Measurements from ENCODE around the gene CHAF1A. TPM values are rescaled to one million over a fixed set of nuclear protein-coding genes. Genes with fewer than 3 reads are reported as not detected.

The CHAF1A gene
- total and polyA plus RNA-seq, 4 donors = 1.0 to 20.8 (median 2.5) TPM

GRCh38 chr19:4365791-4366665, 36.4 kb upstream of the CHAF1A start:
- WGBS = 96% methylated on average over 19 of the region's 19 CpGs
- no peaks in the 10 kb centered on the region for H3K27me3 ChIP-seq (ENCODE audit: control insufficient read depth in 4 of 4, insufficient read depth in 4 of 4, low read length in 3 of 4)
- H3K36me3 ChIP-seq (ENCODE audit: control insufficient read depth in 4 of 4, insufficient read depth in 3 of 4, low read depth in 1 of 4, low read length in 3 of 4) = peaks cover 9 to 40% (median 24%) of the 10 kb centered on the region in 4 donors
- no peaks in the 10 kb centered on the region for H3K9me3 ChIP-seq (ENCODE audit: control insufficient read depth in 4 of 4, low read length in 3 of 4)
- no peak for DNase-seq (ENCODE audit: low spot score)
- no peak overlapping the region for H3K27ac ChIP-seq (ENCODE audit: low read depth in 1 of 2, low read length in 2 of 2)
- no peak overlapping the region for H3K4me3 ChIP-seq (ENCODE audit: low read depth in 1 of 3, low read length in 3 of 3)
- peaks cover 4 to 31% (median 16%) of the 10 kb centered on the region in 4 donors for H3K4me1 ChIP-seq (ENCODE audit: control insufficient read depth in 4 of 4, insufficient read depth in 4 of 4, low read length in 3 of 4)
- TF ChIP-seq ZBTB33 (IDR thresholded peaks at IDR 0.05) = no peak
- TF ChIP-seq HNF4G (IDR thresholded peaks at IDR 0.05) = no peak
- TF ChIP-seq EGR1 (IDR thresholded peaks at IDR 0.05; ENCODE audit: low read depth in 2 of 2) = no peak
- no peak for TF ChIP-seq REST (IDR thresholded peaks at IDR 0.05)
- TF ChIP-seq ATF3 (IDR thresholded peaks at IDR 0.05) = no peak
- TF ChIP-seq FOXA2 (IDR thresholded peaks at IDR 0.05) = no peak
- no peak for TF ChIP-seq JUND (IDR thresholded peaks at IDR 0.05)
- TF ChIP-seq FOXA1 (IDR thresholded peaks at IDR 0.05) = no peak
- no peak for TF ChIP-seq GABPA (IDR thresholded peaks at IDR 0.05 in 1 of 2, conservative IDR thresholded peaks at IDR 0.05 in 1 of 2)
- no peak for TF ChIP-seq NR2F2 (IDR thresholded peaks at IDR 0.05)
- no peak for TF ChIP-seq RXRA (IDR thresholded peaks at IDR 0.05)
- TF ChIP-seq MAX (IDR thresholded peaks at IDR 0.05) = no peak
- no peak for TF ChIP-seq RAD21 (IDR thresholded peaks at IDR 0.05)
- no peak for TF ChIP-seq CTCF (IDR thresholded peaks at IDR 0.05; ENCODE audit: low read depth, low read length, missing input control)
- TF ChIP-seq SP1 (IDR thresholded peaks at IDR 0.05) = no peak
- no peak for TF ChIP-seq YY1 (IDR thresholded peaks at IDR 0.05)
- TF ChIP-seq HNF4A (conservative IDR thresholded peaks at IDR 0.05) = no peak
- no peak overlapping the region for H3K9ac ChIP-seq (ENCODE audit: low read depth in 1 of 2, low read length in 2 of 2)
